HG03521 (cell line): ENCODE measurements around the gene MPC1L.
"Not testable (repeated sequence)": the region's sequence is repeated elsewhere in the genome, so short reads cannot be mapped to it uniquely, and the experiment has no call there.

Experiments
- ATAC-seq: cut with Tn5 transposase; IDR thresholded peaks from one replicate; pipeline ENCODE4 v1.9.1; 2021; ENCODE audit warnings: mild to moderate bottlenecking, moderate library complexity; ENCODE audit not compliant: unreplicated experiment

MPC1L gene

DNA sequence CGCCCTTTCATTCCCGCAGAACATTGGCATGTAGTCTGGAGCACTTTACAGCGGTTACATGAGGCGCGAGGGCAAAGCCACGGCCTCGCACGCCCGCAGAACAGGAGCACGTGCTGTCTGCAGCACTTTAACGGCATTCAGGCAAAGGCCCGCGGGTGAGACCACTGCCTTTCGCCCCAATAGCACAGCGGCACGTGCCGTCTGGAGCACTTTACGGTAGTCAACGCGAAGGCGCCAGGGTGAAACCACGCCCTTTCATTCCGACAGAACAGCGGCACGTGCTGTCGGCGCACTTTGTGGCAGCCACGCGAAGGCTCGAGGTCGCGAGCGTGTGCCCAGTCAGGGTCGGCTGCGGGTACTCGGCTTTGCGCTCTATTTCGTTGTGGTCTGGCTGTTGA lies at the start of gene MPC1L:
MPC1L (plus strand) TSS at position 290 of the 398 bp plus-strand sequence. CDS start 138 bp downstream, outside the sequence.
- ATAC-seq, result no peak

DNA sequence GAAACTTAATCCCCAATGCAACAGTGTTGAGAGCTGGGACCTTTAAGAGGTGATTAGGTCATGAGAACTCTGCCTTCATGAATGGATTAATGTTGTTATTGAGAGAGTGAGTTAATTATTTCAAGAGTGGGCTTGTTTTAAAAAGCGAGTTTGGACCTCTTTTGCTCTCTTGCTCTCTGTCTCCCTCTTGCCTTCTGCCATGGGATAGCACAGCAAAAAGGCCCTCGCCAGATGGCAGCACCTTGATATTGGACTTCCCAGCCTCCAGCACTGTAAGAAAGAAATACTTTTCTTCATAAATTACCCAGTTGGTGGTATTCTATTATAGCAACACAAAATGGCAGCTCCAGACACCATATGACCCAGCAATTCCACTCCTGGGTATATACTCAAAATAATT lies 49.5 kb upstream of the MPC1L start:
- no peak for ATAC-seq

DNA sequence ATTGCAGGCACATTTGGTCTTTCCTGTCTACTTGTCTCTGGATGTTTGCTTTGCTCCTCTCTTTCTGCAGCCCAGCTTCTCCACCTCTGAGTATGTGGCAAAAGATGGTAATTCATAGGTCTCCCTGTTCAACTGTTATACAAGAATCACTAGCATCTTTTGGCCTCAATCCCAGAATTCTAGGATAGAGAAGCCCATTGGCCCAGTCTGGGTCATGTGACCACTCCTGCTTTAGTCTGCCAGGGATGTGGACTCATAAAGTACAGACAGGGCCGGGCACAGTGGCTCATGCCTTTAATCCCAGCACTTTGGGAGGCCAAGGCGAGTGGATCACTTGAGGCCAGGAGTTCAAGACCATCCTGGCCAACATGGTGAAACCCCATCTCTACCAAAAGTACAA lies 47.8 kb upstream of the MPC1L start:
- not testable (repeated sequence) for ATAC-seq

DNA sequence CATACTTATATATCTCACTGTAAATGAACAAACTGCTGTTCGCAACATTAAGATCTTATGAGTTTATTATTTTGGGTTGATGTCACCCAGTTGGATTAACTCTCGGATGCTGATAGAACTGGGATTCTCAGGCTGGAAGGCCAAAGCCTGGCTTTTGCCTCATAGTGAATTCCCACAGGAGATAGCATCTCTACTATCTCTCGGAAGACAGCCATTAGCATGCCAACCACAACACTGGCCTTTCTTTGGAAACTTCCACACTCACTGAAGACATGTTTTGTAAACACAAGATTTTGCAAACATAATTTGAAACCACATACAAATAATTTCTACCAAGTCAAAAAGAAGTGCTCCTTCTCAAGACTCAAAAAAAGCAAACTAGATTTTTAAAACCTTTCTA lies 46.9 kb upstream of the MPC1L start:
- no peak for ATAC-seq

DNA sequence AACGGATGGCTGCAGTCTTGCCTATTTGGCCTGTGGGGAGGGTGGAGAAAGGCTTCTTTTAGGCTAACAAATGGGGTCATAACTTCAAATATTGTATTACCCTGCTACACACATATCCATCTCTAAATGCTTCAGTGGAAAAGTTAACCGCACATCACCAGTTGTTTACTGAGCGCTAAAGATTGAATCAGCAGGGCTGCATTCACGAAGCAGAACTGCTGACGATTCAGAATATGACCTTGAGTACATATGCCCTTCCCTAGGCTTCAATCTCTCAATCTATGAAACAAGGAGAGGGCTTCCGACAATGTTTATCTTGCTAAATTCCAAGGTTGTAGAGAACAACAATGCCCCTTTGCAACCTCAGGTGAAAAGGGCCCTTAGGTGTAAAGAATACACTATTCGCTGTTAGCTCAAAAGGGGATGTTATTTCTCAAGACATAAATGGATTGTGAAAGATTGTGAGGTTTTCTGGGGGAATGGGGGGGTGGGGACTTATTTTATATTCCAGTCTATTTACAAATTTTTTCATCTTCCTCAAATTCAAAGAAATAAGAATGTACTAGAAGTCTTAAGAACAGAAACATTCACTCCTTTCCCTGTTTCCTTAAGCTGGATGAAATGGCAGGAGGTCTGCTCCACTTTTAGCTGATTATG lies 45.1 kb upstream of the MPC1L start:
- no peak for ATAC-seq

DNA sequence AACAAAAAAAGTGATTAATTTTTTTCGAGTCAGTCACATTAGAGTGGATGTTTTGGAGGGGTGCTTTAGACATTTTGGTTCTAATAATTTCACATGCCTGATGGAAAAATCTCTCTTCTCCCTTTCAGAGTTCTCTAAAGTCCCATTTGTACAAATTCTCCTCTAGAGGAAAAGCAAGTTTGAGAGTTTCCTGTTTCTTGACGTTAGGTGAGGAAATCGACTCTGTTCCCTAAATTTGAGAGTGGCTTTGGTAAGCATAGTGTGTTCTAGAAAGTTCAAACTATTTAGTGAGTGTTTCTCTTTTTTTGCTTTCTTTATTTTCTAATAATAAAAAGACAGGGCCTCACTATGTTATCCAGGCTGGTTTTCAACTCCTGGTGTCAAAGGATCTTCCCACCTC lies 44.1 kb upstream of the MPC1L start:
- ATAC-seq, result no peak

DNA sequence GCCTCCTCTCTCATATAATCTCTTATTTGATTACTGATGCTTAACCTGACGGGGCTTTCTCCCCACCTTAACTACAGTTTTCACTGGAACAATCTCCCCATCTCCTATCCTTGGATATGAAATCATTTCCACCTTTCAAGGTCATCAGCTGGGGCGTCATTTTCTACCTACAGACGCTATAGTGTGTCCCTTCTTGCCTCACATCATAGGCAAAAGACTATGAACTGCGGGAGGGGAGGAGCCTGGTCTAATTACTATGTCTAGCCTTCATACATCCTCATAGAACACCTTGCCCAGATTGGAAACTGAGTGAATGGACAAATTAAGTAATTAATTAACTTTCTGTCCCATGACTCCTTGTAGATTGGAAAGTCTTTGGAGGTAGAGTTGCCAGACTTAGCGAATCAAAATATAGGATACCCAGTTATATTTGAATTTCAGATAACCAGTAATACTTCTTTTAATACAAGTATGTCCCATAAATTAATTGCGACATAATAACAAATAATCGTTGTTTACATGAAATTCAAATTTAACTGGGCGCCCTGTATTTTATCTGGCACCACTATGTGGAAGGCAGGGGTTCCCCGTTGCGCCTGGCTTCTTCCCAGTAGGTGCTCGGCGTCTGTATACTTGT lies 43.2 kb upstream of the MPC1L start:
- no peak for ATAC-seq

DNA sequence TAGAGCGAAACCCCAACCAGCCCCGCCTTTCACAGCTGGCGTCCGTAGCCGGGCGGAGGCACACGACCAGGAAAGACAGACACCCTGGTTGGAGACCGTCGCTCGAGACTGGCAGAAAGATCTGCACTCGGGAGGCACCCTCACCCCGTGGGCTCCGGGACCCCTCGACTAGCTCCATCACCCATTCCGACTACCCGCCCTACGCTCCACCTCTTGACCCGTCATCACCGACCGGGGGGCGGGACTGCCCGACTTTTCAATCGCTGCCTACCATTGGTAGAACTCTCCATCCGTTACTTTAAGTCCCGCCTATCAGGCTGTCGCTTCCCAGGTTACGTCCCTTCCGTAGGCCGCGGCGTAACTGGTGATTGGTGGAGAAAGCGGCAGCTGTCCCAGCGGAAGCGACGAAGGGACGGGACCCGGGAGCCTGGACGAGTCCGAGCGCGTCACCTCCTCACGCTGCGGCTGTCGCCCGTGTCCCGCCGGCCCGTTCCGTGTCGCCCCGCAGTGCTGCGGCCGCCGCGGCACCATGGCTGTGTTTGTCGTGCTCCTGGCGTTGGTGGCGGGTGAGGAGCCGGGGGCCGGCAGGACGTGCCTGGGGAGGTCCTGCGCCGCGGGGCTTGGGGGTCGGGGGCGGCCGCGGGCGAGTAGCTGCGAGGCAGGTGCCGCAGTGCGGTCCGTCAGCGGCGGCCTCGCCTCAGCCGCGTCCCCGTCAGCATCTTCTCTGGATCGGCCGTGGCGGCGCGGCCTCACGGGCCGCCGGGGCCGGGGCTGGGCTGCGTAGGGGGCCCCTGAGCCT lies 42.5 kb upstream of the MPC1L start, which contains the start of gene ATP6AP2:
ATP6AP2 (plus strand) TSS at position 434 of the 799 bp plus-strand sequence; CDS start at position 530, 96 bp downstream.
- ATAC-seq, result peak; percentile 95

DNA sequence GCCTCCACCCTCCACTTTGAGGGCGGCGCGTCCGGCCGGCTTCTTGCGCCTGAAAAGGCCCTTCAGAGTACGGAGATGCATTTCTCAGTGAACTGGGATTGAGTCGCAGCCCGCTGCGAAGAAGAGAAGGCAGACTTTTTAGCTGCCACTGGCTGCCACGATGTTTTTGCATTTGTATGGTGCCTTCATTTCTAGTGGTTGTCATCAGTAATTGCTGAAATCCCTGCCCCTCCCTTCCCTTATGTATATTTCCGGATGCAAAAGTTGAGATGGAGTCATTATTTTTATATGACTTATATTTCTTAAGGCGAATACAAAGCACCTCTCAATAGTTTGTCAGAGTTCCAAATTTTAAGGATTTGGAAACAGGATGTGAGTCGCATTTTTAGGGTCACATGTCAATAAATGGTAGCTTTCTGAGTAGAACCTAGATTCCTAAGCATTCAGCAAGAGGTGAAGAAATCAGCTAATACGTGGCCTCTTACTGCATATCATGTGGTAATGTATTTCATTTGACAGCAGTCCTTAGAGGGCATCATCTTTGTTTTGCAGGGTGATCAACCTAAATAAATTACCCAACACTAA lies 41.8 kb upstream of the MPC1L start:
- ATAC-seq, result peak; percentile 3

DNA sequence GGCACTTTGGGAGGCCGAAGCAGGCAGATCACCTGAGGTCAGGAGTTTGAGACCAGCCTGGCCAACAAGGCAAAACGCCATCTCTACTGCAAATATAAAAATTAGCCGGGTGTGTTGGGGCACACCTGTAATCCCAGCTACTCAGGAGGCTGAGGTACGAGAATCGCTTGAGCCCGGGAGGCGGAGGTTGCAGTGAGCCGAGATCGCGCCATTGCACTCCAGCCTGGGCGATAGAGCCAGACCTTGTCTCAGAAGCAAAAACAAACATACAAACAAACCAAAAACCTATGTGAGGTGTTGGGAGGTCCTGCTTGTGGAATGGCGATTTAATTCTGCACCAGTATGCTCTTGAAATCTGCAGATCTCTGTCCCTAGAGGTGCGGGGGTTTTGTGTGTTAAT lies 41.0 kb upstream of the MPC1L start:
- not testable (repeated sequence) for ATAC-seq

DNA sequence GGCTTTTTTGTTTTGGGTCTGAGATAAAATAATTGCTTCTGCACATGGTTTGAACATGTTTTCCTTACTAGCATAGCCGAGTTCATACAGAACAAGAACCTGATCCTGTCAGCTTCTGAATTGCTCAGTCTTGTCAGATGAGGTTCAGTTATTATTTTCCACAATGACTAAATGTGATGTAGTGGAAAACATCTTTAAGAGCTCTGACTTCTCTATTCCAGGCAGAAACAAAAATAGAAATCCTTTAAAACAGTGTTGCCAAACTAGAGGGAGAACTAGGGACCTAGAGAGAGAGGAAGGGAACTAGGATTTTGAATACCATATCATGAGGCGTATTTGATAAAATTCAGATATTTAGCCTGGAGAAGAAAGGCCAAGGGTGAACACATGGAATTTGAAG lies 40.4 kb upstream of the MPC1L start:
- ATAC-seq, result no peak

DNA sequence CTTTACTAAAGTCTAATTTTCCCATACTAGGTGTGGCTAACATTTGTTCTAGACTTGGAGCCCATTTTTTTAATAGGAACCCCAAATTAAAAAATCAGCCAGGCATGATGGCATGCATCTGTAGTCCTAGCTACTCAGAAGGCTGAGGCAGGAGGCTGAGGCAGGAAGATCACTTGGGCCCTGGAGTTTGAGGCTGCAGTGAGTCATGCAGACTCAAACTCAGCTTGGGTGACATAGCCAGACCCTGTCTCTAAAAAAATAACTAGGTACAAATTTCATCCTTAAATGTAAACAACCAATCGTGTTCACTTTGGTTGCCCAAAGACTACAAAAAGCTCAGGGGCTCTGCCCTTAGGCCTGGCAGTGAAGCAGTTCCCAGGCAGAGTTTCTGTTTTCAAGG lies 35.6 kb upstream of the MPC1L start:
- not testable (repeated sequence) for ATAC-seq

DNA sequence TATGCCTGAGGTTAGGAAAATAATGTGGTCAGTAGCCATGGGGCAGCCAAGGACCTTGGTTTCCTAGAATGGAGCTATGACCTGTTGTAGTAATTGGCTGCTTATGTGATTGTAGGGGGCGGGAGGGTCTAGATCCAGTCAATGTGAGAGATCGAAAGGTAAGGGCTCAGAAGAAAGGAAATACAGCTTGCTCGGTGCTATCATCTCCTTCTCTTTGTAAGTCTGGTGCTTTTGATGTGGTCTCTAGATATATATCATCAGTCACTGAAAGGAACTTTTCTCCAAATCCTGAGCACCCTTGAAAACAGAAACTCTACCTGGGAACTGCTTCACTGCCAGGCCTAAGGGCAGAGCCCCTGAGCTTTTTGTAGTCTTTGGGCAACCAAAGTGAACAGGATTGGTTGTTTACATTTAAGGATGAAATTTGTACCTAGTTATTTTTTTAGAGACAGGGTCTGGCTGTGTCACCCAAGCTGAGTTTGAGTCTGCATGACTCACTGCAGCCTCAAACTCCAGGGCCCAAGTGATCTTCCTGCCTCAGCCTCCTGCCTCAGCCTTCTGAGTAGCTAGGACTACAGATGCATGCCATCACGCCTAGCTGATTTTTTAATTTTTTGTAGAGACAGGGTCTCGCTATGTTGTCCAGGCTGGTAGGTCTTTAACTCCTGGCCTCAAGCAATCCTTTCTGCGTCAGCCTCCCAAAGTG lies 33.5 kb upstream of the MPC1L start:
- ATAC-seq, result not testable (repeated sequence)

DNA sequence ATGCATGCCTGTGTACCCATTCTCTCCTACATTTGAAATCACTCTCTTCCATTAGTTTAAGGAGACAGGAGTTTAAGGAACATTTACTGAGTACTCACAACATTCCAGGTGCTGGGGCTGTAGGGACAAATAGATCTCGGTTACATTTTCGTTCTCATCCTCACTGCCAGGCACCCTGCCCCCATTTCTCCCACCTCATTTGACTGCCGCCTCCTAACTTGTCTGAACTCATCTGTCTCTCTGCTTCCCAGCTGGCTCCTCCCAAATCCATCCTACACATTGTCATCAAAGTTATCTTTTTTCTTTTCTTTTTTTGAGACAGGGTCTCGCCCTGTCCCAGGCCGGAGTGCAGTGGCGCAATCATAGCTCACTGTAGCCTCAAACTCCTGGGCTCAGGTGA lies 19.8 kb upstream of the MPC1L start:
- ATAC-seq, result no peak

DNA sequence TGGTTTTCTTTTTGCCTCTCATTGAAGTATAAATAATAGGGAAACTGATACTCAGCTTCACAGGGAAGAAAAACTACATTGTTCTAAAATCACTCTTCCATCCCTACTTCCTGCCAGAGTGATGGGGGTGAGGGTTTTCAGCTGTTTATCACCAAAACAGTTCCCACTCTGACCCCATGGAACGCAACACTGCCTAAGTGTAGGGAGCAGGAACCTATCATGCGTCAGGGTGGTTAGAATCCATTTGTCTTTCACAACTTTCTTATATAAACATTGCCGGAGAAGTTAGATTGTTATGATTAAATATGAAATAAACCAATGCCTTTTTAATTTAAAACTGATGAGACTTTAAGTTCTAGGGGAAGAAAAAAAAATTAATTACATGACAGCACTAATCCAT lies 15.8 kb upstream of the MPC1L start:
- ATAC-seq, result no peak

DNA sequence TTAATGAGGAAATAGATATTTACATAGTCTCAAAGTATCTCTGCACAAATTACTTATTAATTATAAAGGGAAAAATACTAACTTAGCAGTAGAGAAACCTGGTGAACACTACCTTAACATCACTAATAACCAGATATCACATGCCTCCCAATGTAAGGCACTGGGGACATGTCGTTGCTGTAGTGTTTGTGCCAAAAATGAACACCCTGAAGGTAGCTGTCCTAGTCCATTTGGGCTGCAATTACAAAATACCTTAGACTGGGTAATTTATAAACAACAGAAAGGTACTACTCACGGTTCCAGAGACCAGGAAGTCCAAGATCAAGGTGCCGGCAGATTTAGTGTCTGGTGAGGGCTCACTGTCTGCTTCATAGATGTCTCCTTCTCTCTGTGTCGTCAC lies 10.7 kb upstream of the MPC1L start:
- ATAC-seq, result no peak

DNA sequence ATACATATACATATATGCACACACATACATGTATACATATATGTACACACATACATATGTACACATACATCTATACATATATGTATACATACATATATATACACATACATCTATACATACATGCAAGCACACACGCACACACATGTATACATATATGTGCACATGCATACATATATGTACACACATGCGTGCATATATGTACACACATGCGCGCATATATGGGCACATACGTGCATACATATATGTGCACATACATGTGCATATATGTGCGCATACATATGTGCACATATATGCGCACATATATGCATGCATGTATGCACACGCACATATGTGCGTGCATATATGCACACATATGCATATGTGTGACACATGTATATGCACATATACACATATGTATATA lies 7.3 kb upstream of the MPC1L start:
- ATAC-seq, result no peak

DNA sequence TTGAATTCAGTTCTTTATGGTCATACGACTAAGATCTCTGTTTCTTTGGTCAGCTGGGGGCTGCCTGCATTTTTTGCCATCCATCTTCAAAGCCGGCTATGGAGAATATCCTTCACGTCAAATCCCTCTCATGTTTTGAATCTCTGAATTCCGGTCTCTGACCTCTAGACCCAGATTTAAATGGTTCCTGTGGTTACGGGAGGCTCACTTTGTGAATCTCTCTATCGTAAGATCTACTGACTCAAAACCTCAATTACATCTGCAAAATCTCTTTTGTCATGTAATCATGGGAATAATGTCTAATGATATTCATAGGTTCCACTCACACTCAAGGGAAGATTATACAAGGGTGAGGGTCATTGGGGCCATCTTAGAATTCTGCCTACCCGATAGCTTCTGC lies 5.7 kb upstream of the MPC1L start:
- ATAC-seq, result no peak

DNA sequence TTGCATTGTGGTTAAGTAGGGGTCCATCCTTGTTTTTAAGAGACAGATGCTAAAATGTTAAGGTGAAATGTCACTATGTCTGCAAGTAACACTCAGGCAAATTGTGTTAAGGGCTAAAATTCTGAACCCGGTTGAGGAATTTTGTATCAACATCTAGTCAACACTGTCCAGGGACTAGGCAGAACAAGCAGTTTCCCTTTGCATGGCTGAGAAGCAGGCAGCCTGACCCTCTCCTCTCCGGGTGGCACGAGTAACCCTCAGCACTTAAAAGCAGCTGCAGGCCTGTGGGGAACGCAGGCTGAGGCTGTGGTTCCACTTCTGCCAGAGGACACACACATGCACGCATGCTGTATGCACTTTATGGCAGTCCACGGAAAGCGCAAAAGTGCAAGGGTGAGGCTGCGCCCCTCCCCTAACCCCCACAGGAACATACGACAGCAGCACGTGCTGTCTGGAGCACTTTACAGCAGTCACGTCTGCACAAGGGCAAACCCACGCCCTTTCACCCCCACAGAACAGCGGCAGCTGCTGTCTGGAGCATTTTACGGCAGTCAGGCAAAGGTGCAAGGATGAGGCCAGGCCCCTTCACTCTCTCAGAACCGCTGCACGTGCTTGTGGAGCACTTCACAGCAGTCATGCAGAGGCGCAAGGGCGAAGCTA lies 619 bp upstream of the MPC1L start:
- ATAC-seq, result no peak

DNA sequence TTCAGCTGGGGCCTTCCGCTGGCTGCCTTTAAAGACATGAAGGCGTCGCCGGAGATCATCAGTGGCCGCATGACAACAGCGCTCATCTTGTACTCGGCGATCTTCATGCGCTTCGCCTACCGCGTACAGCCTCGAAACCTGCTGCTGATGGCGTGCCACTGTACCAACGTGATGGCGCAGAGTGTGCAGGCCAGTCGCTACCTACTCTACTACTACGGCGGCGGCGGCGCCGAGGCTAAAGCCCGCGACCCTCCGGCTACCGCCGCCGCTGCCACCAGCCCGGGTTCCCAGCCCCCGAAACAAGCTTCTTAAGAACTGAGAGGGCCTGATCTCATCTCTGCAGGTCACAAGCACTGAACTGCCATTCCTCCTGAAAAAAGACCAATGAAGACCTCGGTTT lies 437 bp downstream of the MPC1L start:
- ATAC-seq, result no peak
